Breast epithelium (tissue), 4 donors: ENCODE data around the gene LRRC52. TPM values are rescaled to one million over a fixed set of nuclear protein-coding genes. Genes with fewer than 3 reads are reported as not detected.
A peak's percentile ranks its signal among the peaks of the same experiment; 100 is the strongest.

ENCODE experiments used
- DNase-seq, 2 donors: peaks; one replicate each; pipeline ENCODE4 v3.0.0-alpha.2; 2019; ENCODE audit warnings: low spot score in 2 of 2
- H3K27ac ChIP-seq, 2 donors: fragments of 200-600 bp; sonication (generic) in 1 of 2; one replicate each; pipeline ENCODE4 v1.5.1; 2016 to 2019; ENCODE audit warnings: mild to moderate bottlenecking in 1 of 2
- H3K27me3 ChIP-seq, 2 donors: fragments of 200-600 bp; sonication (generic) in 1 of 2; one replicate each; pipeline versions ENCODE4 v1.5.1 to v1.6.0; 2017 to 2019; ENCODE audit warnings: control low read depth in 1 of 2, mild to moderate bottlenecking in 1 of 2
- H3K36me3 ChIP-seq: fragments of 200-600 bp; one replicate; pipeline ENCODE4 v1.5.1; 2019
- H3K4me1 ChIP-seq, 2 donors: fragments of 200-600 bp; sonication (generic); one replicate each; pipeline ENCODE4 v1.5.1; 2016 to 2019; ENCODE audit warnings: control low read depth in 1 of 2
- H3K4me3 ChIP-seq, 3 donors: fragments of 200-600 bp; sonication (generic); 1 replicate in 2 of 3; 2 replicates in 1 of 3; pipeline ENCODE4 v1.5.1; 2016 to 2019; ENCODE audit warnings: mild to moderate bottlenecking in 3 of 3, moderate library complexity in 2 of 3
- H3K9me3 ChIP-seq, 2 donors: fragments of 200-600 bp; sonication (generic) in 1 of 2; one replicate each; pipeline ENCODE4 v1.5.1; 2016 to 2019; ENCODE audit warnings: control low read depth in 1 of 2
- POLR2A ChIP-seq: fragments of 450-650 bp; IDR thresholded peaks from one replicate; pipeline ENCODE4 v1.6.1; 2016; ENCODE audit warnings: antibody characterized with exemption, mild to moderate bottlenecking, moderate library complexity
- POLR2AphosphoS5 ChIP-seq, 3 donors: sonication (generic); formaldehyde crosslinking; IDR thresholded peaks; one replicate each; pipeline ENCODE4 v1.6.1; 2017; ENCODE audit warnings: antibody characterized with exemption in 3 of 3
- intact Hi-C: fragments of 100-400 bp; cut with DNase I; formaldehyde crosslinking; loops from one replicate; pipeline ENCODE4 v1.15.1; 2023; ENCODE audit warnings: low total_unique reads
- total RNA-seq, 3 donors: library from RNA; depleted of rRNA; stranded (reverse); fragments of >200 nt; gene quantifications; one replicate each; pipeline ENCODE4 v1.1.0, GENCODE V29; 2016
- TF ChIP-seq, protein P1 (sequence below), 3 donors: fragments of 450-650 bp; IDR thresholded peaks; one replicate each; pipeline ENCODE4 v1.5.1; 2016 to 2017; ENCODE audit warnings: antibody characterized with exemption in 3 of 3, mild to moderate bottlenecking in 3 of 3, moderate library complexity in 3 of 3

Gene LRRC52
- total RNA-seq, 3 donors from 2014 or later = not detected

DNA sequence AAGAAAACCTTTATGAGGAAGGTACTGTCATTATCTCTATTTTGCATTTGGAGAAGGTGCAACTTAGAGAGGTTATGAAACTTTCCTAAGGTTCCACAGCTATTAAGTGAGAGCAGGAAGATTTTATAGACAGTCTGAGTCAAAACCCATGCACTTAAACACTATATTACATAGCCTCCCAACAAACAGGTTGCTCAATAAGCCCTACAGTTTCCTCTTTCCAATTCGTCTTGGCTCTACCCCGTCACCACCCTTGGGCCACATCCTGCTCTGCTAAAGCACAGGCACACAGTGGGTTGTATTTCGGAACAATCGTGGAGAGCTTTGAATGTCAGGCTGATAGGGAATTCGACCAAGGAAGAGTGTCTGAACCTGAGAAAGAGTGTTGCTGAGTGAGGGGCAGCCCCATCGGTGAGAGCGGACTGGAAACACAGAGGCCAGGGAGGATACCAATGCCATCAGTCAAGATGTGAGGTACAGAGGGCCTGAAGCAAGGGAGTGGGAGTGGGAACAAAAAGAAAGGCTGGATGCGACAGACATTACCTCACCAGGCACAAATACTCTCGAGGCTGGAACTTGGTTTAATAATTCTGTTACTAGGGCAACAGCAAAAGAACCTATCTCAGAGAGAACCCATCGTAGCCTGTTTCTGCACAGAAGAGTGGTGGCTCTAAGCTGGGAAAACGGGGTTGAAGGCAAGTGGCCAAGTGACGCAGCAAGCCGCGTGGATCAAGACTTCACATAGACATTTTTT is 6.3 kb upstream of the LRRC52 start:
- intact Hi-C loops = no loop called here
- H3K4me1 ChIP-seq = no peaks in the 10 kb centered on the region
- H3K9me3 ChIP-seq = no peaks in the 10 kb centered on the region
- H3K4me3 ChIP-seq = no peak overlapping the region
- H3K36me3 ChIP-seq = no peaks in the 10 kb centered on the region
- no peak for TF ChIP-seq POLR2AphosphoS5 (IDR thresholded peaks at IDR 0.05)
- no peak for TF ChIP-seq POLR2A
- TF ChIP-seq, protein P1, sequence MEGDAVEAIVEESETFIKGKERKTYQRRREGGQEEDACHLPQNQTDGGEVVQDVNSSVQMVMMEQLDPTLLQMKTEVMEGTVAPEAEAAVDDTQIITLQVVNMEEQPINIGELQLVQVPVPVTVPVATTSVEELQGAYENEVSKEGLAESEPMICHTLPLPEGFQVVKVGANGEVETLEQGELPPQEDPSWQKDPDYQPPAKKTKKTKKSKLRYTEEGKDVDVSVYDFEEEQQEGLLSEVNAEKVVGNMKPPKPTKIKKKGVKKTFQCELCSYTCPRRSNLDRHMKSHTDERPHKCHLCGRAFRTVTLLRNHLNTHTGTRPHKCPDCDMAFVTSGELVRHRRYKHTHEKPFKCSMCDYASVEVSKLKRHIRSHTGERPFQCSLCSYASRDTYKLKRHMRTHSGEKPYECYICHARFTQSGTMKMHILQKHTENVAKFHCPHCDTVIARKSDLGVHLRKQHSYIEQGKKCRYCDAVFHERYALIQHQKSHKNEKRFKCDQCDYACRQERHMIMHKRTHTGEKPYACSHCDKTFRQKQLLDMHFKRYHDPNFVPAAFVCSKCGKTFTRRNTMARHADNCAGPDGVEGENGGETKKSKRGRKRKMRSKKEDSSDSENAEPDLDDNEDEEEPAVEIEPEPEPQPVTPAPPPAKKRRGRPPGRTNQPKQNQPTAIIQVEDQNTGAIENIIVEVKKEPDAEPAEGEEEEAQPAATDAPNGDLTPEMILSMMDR (IDR thresholded peaks at IDR 0.05) = no peak
- DNase-seq = no peak
- H3K27ac ChIP-seq = no peak overlapping the region
- no peaks in the 10 kb centered on the region for H3K27me3 ChIP-seq

GRCh38 chr1:165539306-165539705 is 4.5 kb upstream of the LRRC52 start:
- DNase-seq = peak in 1 of 2 donors; percentile 38
- H3K27ac ChIP-seq = peak overlapping the region; percentile 13 to 51
- H3K36me3 ChIP-seq = no peaks in the 10 kb centered on the region
- intact Hi-C loops = no loop called here
- TF ChIP-seq POLR2A = no peak
- no peak for TF ChIP-seq POLR2AphosphoS5 (IDR thresholded peaks at IDR 0.05)
- TF ChIP-seq, protein P1 (IDR thresholded peaks at IDR 0.05) = no peak
- no peaks in the 10 kb centered on the region for H3K4me1 ChIP-seq
- no peaks in the 10 kb centered on the region for H3K9me3 ChIP-seq
- no peaks in the 10 kb centered on the region for H3K27me3 ChIP-seq
- no peak overlapping the region for H3K4me3 ChIP-seq

GRCh38 chr1:165539908-165540307 is 3.9 kb upstream of the LRRC52 start:
- no peaks in the 10 kb centered on the region for H3K9me3 ChIP-seq
- H3K27ac ChIP-seq = peak overlapping the region; percentile 13 to 51
- H3K27me3 ChIP-seq = no peaks in the 10 kb centered on the region
- intact Hi-C loops = no loop called here
- no peak for DNase-seq
- TF ChIP-seq POLR2A (no peak), POLR2AphosphoS5 (IDR thresholded peaks at IDR 0.05) (no peak)
- TF ChIP-seq, protein P1 (IDR thresholded peaks at IDR 0.05) = no peak
- no peak overlapping the region for H3K4me3 ChIP-seq
- no peaks in the 10 kb centered on the region for H3K36me3 ChIP-seq
- H3K4me1 ChIP-seq = no peaks in the 10 kb centered on the region

DNA sequence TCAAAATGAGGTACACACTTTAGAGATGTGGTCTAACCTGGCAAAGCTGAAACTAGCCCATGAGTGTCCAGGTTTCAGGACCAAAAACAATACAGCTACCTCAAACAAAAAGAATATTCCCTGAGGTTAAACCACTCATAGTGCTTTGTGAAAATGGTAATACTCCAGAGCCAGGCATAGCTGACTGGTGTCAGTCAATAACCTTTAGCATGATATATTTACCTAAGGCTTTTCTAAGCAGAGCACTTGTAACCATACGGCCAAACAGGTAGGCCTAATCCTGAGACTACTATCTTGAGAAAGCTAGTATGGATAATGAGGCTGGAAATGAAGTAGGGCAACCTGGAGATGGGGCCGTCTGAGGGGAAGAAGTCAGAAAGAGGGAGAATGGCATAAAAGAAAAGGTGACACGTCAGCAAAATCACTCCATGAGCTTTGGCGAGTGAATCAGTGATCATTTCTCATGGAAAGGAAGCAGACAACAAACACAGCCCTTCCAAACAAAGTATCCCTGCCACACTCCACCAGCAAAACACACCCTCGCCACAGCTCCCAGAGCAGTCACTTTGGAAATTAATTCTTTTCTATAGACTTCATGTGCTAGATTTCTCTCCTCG is 1.7 kb upstream of the LRRC52 start:
- Histone ChIP-seq H3K4me1 (no peaks in the 10 kb centered on the region), H3K4me3 (no peak overlapping the region), H3K36me3 (no peaks in the 10 kb centered on the region), H3K9me3 (no peaks in the 10 kb centered on the region), H3K27me3 (no peaks in the 10 kb centered on the region), H3K27ac (no peak overlapping the region)
- no peak for DNase-seq
- TF ChIP-seq, protein P1 (IDR thresholded peaks at IDR 0.05) = no peak
- no peak for TF ChIP-seq POLR2AphosphoS5 (IDR thresholded peaks at IDR 0.05)
- TF ChIP-seq POLR2A = no peak
- intact Hi-C loops = no loop called here

GRCh38 chr1:165542647-165543046 is 1.2 kb upstream of the LRRC52 start:
- Histone ChIP-seq H3K4me3 (no peak overlapping the region), H3K36me3 (no peaks in the 10 kb centered on the region), H3K27me3 (no peaks in the 10 kb centered on the region), H3K27ac (no peak overlapping the region), H3K4me1 (no peaks in the 10 kb centered on the region), H3K9me3 (no peaks in the 10 kb centered on the region)
- no peak for TF ChIP-seq POLR2AphosphoS5 (IDR thresholded peaks at IDR 0.05)
- TF ChIP-seq POLR2A = no peak
- TF ChIP-seq, protein P1 (IDR thresholded peaks at IDR 0.05) = no peak
- DNase-seq = no peak
- intact Hi-C loops = no loop called here
